ENCODE data around the gene KLHL29. TPM values are rescaled to one million over a fixed set of nuclear protein-coding genes. Genes with fewer than 3 reads are reported as not detected.

The KLHL29 gene
- total and polyA plus RNA-seq, 2 experiments from 2014 or later, result 3.8 to 9.9 TPM

DNA sequence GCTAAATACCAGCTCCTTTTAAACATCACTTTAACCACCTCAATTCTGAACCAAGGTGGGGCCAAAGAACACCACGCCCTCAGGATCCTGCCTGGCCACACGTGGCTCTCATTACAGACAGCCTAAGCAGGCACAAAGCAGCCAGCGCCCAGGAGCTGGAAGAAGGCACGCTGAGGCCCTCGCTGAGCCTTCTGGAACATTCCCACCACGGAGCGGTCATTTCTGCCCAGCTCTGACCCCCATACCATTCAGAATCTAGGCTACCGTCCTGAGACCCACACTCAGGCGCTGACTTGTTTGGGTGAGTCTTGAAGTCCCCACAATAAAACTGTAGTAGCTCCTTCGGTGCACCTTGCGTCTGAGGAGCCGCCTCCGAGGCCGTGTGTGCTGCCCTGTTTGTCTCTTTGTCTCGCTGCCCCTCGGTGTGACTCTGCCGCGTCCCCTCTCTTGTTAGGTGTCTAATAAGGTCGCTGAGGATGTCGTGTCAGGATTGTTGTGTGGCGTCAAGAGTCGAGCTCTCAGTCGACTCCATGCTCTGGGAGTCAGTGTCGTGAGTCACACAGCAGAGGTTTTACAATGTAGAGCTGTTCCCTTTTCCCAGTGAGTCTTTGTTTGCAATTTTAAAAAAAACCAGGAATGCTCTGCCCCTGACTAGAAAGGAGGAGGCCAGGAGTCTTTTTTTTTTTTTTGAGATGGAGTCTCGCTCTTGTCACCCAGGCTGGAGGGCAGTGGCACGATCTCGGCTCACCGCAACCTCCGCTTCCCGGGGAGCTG is 242.4 kb downstream of the KLHL29 start:
- no peak overlapping the region for H3K4me3 ChIP-seq
- H2AFZ ChIP-seq, result no peak overlapping the region
- WGBS (ENCODE audit: low lambda C conversion rate, missing lambda C conversion rate), result 80% methylated on average over 30 of the region's 30 CpGs
- no peaks in the 10 kb centered on the region for H3K9me2 ChIP-seq (replicated peaks; ENCODE audit: insufficient read depth)
- H4K20me1 ChIP-seq (ENCODE audit: insufficient read depth, poor library complexity, severe bottlenecking), result no peaks in the 10 kb centered on the region
- H3K27ac ChIP-seq, result no peak overlapping the region
- H3K4me2 ChIP-seq, result no peak overlapping the region
- no peaks in the 10 kb centered on the region for H3K79me2 ChIP-seq
- H3K4me1 ChIP-seq (ENCODE audit: insufficient read depth), result peaks cover 5% of the 10 kb centered on the region
- no peaks in the 10 kb centered on the region for H3K36me3 ChIP-seq (replicated peaks; ENCODE audit: insufficient read depth, low read depth)
- no peak for TF ChIP-seq EZH2 (IDR thresholded peaks at IDR 0.05; ENCODE audit: borderline replicate concordance)
- TF ChIP-seq, protein P1, sequence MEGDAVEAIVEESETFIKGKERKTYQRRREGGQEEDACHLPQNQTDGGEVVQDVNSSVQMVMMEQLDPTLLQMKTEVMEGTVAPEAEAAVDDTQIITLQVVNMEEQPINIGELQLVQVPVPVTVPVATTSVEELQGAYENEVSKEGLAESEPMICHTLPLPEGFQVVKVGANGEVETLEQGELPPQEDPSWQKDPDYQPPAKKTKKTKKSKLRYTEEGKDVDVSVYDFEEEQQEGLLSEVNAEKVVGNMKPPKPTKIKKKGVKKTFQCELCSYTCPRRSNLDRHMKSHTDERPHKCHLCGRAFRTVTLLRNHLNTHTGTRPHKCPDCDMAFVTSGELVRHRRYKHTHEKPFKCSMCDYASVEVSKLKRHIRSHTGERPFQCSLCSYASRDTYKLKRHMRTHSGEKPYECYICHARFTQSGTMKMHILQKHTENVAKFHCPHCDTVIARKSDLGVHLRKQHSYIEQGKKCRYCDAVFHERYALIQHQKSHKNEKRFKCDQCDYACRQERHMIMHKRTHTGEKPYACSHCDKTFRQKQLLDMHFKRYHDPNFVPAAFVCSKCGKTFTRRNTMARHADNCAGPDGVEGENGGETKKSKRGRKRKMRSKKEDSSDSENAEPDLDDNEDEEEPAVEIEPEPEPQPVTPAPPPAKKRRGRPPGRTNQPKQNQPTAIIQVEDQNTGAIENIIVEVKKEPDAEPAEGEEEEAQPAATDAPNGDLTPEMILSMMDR (IDR thresholded peaks at IDR 0.05; ENCODE audit: poor library complexity), result no peak
- TF ChIP-seq EZH2phosphoT487 (IDR thresholded peaks at IDR 0.05; ENCODE audit: low read depth, severe bottlenecking, unreplicated experiment), result no peak
- no peaks in the 10 kb centered on the region for H3K27me3 ChIP-seq
- DNase-seq (ENCODE audit: low spot score), result no peak
- no peaks in the 10 kb centered on the region for H3K9me3 ChIP-seq (ENCODE audit: low read depth)

DNA sequence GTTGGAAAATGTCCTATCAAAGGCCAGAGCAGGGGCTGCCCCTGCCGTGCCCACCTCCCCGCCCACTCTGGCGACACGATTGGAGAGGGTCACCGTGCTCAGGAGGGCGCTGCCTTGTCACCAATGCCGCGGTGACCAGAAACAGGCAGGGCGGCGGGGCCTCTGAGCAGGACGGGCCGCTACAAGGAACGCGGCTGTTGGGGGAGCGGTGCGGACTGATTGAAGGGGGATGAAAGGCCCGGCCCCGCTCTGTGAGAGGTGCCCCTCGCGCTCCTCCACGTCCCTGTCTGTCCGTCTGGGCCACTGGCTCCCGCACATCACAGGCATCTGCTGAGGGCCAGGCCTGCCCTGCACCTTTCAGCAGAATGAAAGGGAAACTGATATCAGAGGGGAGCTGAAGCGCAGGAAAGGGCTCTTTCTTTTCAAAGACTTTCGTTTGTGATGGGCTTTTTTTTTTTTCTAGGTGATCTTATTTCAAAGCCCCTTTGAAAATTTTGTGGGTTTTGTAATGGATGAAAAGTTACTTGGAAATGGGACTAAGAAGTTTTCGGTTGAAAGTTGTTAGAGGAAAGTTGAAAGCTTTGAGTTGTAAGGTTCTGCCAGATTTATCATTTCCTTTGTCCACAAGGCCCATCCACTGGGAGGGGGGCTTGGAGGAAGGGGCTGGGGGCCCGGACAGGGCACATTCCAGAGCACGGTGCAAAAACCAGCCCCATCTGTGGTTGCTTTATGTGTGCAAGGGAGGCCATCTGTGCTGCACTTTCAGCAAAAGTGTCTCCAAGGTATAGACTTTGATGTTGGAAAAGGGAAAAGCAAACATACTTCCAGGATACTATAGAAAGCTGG is 244.2 kb downstream of the KLHL29 start:
- no peak overlapping the region for H3K27ac ChIP-seq
- no peaks in the 10 kb centered on the region for H3K9me2 ChIP-seq (replicated peaks; ENCODE audit: insufficient read depth)
- H2AFZ ChIP-seq, result no peak overlapping the region
- no peaks in the 10 kb centered on the region for H3K79me2 ChIP-seq
- no peaks in the 10 kb centered on the region for H3K27me3 ChIP-seq
- no peaks in the 10 kb centered on the region for H3K4me1 ChIP-seq (ENCODE audit: insufficient read depth)
- no peaks in the 10 kb centered on the region for H3K9me3 ChIP-seq (ENCODE audit: low read depth)
- H3K4me3 ChIP-seq, result no peak overlapping the region
- DNase-seq (ENCODE audit: low spot score), result no peak
- WGBS (ENCODE audit: low lambda C conversion rate, missing lambda C conversion rate), result 84% methylated on average over 24 of the region's 28 CpGs
- no peaks in the 10 kb centered on the region for H3K36me3 ChIP-seq (replicated peaks; ENCODE audit: insufficient read depth, low read depth)
- H3K4me2 ChIP-seq, result no peak overlapping the region
- no peaks in the 10 kb centered on the region for H4K20me1 ChIP-seq (ENCODE audit: insufficient read depth, poor library complexity, severe bottlenecking)
- TF ChIP-seq, protein P1 (IDR thresholded peaks at IDR 0.05; ENCODE audit: poor library complexity), result no peak
- no peak for TF ChIP-seq EZH2phosphoT487 (IDR thresholded peaks at IDR 0.05; ENCODE audit: low read depth, severe bottlenecking, unreplicated experiment)
- no peak for TF ChIP-seq EZH2 (IDR thresholded peaks at IDR 0.05; ENCODE audit: borderline replicate concordance)

DNA sequence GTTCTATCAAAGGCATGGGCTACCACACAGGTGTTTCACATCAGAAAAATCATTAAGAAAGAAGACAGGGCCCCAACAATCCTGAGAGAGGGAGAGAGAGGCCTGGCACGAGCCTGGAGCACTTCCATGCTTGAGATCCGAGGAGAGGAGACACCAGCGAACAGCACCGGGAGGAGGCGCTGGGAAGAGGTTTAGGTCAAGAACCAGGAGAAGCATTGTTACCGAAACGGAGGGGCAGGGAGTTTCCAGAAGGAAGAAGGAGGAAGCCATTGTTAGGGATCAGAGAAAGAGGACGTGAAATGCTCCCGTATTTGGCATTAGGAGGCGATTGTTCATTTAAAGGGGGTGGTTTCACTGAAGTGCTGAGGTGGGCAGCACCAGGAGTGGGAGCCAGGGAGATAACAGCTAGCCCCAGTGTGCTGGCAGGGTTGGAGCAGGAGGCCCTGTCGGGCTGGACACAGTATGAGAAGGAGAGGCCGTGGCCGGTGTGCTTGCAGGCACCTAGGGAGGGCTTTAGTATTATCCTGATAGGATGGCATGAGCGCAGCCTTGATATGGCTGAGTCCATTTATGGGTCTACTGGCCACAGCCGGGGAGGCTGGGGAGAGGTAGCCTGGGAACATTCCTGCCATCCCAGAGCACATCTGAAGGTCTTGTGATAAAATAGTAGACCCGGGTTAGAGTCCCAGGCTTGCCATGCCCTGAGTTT is 244.9 kb downstream of the KLHL29 start:
- H3K36me3 ChIP-seq (replicated peaks; ENCODE audit: insufficient read depth, low read depth), result no peaks in the 10 kb centered on the region
- no peak overlapping the region for H3K4me2 ChIP-seq
- no peak overlapping the region for H3K4me3 ChIP-seq
- H3K9me3 ChIP-seq (ENCODE audit: low read depth), result no peaks in the 10 kb centered on the region
- no peaks in the 10 kb centered on the region for H3K9me2 ChIP-seq (replicated peaks; ENCODE audit: insufficient read depth)
- no peak overlapping the region for H2AFZ ChIP-seq
- no peaks in the 10 kb centered on the region for H3K79me2 ChIP-seq
- H4K20me1 ChIP-seq (ENCODE audit: insufficient read depth, poor library complexity, severe bottlenecking), result no peaks in the 10 kb centered on the region
- DNase-seq (ENCODE audit: low spot score), result no peak
- 82% methylated on average over 16 of the region's 16 CpGs for WGBS (ENCODE audit: low lambda C conversion rate, missing lambda C conversion rate)
- H3K4me1 ChIP-seq (ENCODE audit: insufficient read depth), result no peaks in the 10 kb centered on the region
- TF ChIP-seq, protein P1 (IDR thresholded peaks at IDR 0.05; ENCODE audit: poor library complexity), result no peak
- TF ChIP-seq EZH2phosphoT487 (IDR thresholded peaks at IDR 0.05; ENCODE audit: low read depth, severe bottlenecking, unreplicated experiment) (no peak), EZH2 (IDR thresholded peaks at IDR 0.05; ENCODE audit: borderline replicate concordance) (no peak)
- no peak overlapping the region for H3K27ac ChIP-seq
- no peaks in the 10 kb centered on the region for H3K27me3 ChIP-seq

Measured in hepatocyte (in vitro differentiated cells).